ENCODE results near the gene KRTAP10-6. TPM values are rescaled to one million over a fixed set of nuclear protein-coding genes. Genes with fewer than 3 reads are reported as not detected.
"Not testable (repeated sequence)": the region's sequence is repeated elsewhere in the genome, so short reads cannot be mapped to it uniquely, and the experiment has no call there.

KRTAP10-6 gene
- total and polyA plus RNA-seq, 2 of the 8 experiments (the other 6 are each of a cell fraction or from before 2014, with no cell fraction given), result 0.12 TPM; not detected in 1

- TF ChIP-seq CHD1 (IDR thresholded peaks at IDR 0.05; ENCODE audit: low read depth, low read length) (no peak), RNF2 (IDR thresholded peaks at IDR 0.05; ENCODE audit: borderline replicate concordance, low read depth, low read length, missing control alignments, poor library complexity, severe bottlenecking) (no peak), TCF12 (IDR thresholded peaks at IDR 0.05; ENCODE audit: low read depth, low read length) (no peak), RBBP5 (IDR thresholded peaks at IDR 0.05; ENCODE audit: borderline replicate concordance, low read depth, low read length) (no peak), YY1 (IDR thresholded peaks at IDR 0.05; ENCODE audit: low read depth, low read length) (no peak), SP4 (IDR thresholded peaks at IDR 0.05; ENCODE audit: low read length) (no peak), SP1 (IDR thresholded peaks at IDR 0.05; ENCODE audit: low read depth, low read length) (no peak)
- TF ChIP-seq, protein P1, sequence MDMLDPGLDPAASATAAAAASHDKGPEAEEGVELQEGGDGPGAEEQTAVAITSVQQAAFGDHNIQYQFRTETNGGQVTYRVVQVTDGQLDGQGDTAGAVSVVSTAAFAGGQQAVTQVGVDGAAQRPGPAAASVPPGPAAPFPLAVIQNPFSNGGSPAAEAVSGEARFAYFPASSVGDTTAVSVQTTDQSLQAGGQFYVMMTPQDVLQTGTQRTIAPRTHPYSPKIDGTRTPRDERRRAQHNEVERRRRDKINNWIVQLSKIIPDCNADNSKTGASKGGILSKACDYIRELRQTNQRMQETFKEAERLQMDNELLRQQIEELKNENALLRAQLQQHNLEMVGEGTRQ (IDR thresholded peaks at IDR 0.05; ENCODE audit: low read length), result no peak
These were observed 19.2 kb upstream of the KRTAP10-6 start (continued) for GRCh38 chr21:44611551-44611950.

DNA sequence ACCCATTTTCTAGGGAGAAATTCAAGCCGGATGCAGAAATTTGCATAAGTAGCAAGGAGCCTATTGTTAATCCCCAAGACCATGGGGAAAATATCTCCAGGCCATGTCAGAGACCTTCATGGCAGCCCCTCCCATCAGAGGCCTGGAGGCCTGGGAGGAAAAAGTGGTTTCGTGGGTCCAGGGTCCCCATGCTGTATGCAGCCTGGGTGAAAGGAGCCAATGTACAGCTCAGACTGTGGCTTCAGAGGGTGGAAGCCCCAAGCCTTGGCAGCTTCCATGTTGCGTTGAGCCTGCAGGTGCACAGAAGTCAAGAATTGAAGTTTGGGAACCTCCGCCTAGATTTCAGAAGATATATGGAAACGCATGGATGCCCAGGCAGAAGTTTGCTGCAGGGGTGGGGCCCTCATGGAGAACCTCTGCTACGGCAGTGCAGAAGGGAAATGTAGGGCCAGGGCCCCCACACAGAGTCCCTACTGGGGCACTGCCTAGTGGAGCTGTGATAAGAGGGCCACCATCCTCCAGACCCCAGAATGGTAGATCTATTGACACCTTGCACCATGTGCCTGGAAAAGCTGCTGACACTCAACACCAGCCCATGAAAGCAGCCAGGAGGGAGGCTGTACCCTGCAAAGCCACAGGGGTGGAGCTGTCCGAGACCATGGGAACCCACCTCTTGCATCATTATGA, 18.0 kb upstream of the KRTAP10-6 start:
- WGBS, 2 experiments (ENCODE audit: extremely low coverage in 1 of 2, insufficient coverage in 1 of 2, insufficient read length in 1 of 2, insufficient replicate concordance in 2 of 2, low coverage in 1 of 2, low lambda C conversion rate in 2 of 2, missing lambda C conversion rate in 1 of 2), result 90% methylated on average over 7 of the region's 7 CpGs; no CpG with 5 or more reads in 1 of the 2 experiments
- H2AFZ ChIP-seq (ENCODE audit: low read length); H4K8ac ChIP-seq (ENCODE audit: extremely low read depth, insufficient read depth, low read length); H3K18ac ChIP-seq (ENCODE audit: extremely low read depth, low read length); H2BK5ac ChIP-seq (ENCODE audit: low read depth, low read length); H2BK12ac ChIP-seq (ENCODE audit: low read depth, low read length); H4K20me1 ChIP-seq (replicated peaks in 1 of 2; ENCODE audit: control insufficient read depth in 1 of 2, insufficient read depth in 2 of 2, low read length in 2 of 2); H3K79me2 ChIP-seq (ENCODE audit: control insufficient read depth in 1 of 2, insufficient read depth in 2 of 2, low read length in 2 of 2); H4K5ac ChIP-seq (ENCODE audit: insufficient read length, low read depth, low read length); H2BK120ac ChIP-seq (replicated peaks; ENCODE audit: low read depth, low read length); H4K91ac ChIP-seq (replicated peaks; ENCODE audit: insufficient read length, low read length); H2BK20ac ChIP-seq (ENCODE audit: low read length); H3K56ac ChIP-seq (replicated peaks; ENCODE audit: insufficient read length, low read depth, low read length); H2AK5ac ChIP-seq (ENCODE audit: low read depth, low read length); POLR2A ChIA-PET (ENCODE audit: partially characterized antibody); H3K4me1 ChIP-seq (replicated peaks in 1 of 4; ENCODE audit: control insufficient read depth in 3 of 4, insufficient read depth in 4 of 4, low read length in 3 of 4); H3K27me3 ChIP-seq (replicated peaks in 1 of 4; ENCODE audit: control insufficient read depth in 3 of 4, extremely low read depth in 1 of 4, insufficient read depth in 3 of 4, low read length in 3 of 4); H3K14ac ChIP-seq (ENCODE audit: insufficient read length); H3K4me3 ChIP-seq (ENCODE audit: extremely low read depth in 1 of 4, insufficient read depth in 2 of 4, low read depth in 3 of 4, low read length in 4 of 4); H3K36me3 ChIP-seq (ENCODE audit: control insufficient read depth in 2 of 4, insufficient read depth in 4 of 4, low read length in 3 of 4); H3K27ac ChIP-seq (ENCODE audit: low read depth, low read length); H3K23me2 ChIP-seq (ENCODE audit: low read depth, low read length); H3K23ac ChIP-seq (ENCODE audit: insufficient read length); H3K9ac ChIP-seq (replicated peaks in 1 of 4; ENCODE audit: extremely low read depth in 1 of 4, low read depth in 3 of 4, low read length in 3 of 4); H3K4ac ChIP-seq (replicated peaks; ENCODE audit: insufficient read length, low read depth, low read length); H3K4me2 ChIP-seq (ENCODE audit: insufficient read depth in 1 of 2, low read depth in 2 of 2, low read length in 2 of 2); H3K79me1 ChIP-seq (ENCODE audit: low read depth, low read length); FAIRE-seq; H2BK15ac ChIP-seq (ENCODE audit: low read length): not testable (repeated sequence)
- peaks cover 19 to 22% of the 10 kb centered on the region in 2 experiments for H3K9me3 ChIP-seq (ENCODE audit: insufficient read depth in 2 of 2, low read depth in 1 of 2, low read length in 1 of 2)
- DNase-seq (ENCODE audit: low read depth in 1 of 2, low spot score in 2 of 2), result peak in 1 of 2 experiments; percentile 34
- CTCF ChIA-PET (ENCODE audit: partially characterized antibody), result interaction anchor here (0.7 to 1.5 kb wide), 3 partner anchors 87 to 183 kb away, joined by 3 to 5 read pairs (median 3); partner anchors contain the start of gene KRTAP10-12
